NCI-H2107 (cell line): ENCODE results near the gene OXA1L.
"Not testable (repeated sequence)": the region's sequence is repeated elsewhere in the genome, so short reads cannot be mapped to it uniquely, and the experiment has no call there.

ENCODE experiments used
- DNase-seq: peaks from one replicate; lab custom pipeline; 2025; lab: John Stamatoyannopoulos, UW

OXA1L gene

DNA sequence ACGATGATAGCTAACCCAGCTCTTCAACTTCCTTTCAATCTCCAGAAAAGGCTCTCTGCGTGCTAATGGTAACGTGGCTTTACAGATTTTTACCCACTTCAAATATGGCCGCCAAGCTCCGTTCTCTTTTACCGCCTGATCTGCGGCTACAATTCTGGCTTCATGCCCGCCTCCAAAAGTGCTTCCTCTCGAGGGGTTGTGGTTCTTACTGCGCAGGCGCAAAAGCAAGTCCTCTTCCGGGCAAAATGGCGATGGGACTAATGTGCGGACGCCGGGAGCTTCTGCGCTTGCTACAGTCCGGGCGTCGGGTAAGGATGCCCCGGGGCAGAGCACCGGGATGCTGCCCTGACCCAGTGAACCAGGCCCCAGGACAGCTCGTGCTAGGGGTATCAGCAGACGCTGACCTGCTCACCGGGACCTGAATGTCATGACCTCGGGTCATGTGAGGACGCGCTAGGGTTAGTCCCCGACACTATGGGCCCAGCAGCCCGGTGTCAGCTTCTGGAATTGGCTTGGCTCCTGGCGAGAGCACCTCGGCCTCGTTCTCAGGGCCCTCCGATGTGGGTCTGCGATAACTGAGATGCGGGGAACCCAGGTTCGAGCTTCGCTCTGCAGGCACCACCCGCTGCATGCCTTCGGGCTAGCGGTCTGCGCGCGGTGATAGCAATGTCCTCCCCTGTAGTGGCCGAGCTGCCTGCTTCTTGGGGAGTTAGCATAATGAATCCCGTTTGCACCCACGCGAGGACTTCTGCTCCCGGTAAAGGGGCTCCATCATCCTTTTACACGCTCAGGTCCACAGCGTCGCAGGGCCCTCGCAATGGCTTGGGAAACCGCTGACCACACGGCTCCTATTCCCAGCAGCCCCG, at the start of gene OXA1L:
TSS of gene OXA1L (plus strand) at position 232 of the 866 bp plus-strand sequence. CDS start at position 246, 14 bp downstream.
- peak; percentile 99 for DNase-seq

DNA sequence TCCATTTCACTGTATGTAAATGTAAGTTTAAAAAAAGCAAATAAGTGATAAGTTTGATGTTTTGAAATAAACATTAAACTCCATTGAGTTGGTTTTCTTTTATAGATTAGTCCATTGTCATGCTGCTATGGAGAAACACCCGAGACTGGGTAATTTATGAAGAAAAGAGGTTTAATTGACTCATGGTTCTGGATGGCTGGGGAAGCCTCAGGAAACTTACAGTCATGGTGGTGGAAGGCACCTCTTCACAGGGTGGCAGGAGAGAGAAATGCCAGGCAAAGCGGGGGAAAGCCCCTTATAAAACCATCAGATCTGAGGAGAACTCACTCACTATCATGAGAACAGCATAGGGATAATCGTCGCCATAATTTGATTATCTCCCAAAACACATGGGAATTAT, 48.4 kb upstream of the OXA1L start:
- no peak for DNase-seq

DNA sequence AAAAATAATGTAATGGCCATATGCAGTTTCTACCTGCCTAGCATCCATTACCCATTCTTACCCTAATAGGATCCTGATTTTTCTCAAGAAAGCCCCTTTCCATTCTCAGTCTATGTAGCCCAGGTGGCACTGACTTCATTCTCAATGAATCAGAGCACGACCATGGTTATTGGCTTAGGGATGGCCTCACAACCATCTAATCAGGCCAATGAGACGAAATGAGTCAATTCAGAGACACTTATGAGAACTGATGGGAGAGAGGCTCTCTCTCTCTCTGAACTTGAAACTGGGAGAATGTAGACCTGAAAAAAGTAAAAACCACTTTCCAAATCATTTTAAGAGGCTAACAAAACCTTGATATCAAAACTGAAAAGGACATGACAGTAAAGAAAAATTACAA, 45.3 kb upstream of the OXA1L start:
- DNase-seq: no peak

DNA sequence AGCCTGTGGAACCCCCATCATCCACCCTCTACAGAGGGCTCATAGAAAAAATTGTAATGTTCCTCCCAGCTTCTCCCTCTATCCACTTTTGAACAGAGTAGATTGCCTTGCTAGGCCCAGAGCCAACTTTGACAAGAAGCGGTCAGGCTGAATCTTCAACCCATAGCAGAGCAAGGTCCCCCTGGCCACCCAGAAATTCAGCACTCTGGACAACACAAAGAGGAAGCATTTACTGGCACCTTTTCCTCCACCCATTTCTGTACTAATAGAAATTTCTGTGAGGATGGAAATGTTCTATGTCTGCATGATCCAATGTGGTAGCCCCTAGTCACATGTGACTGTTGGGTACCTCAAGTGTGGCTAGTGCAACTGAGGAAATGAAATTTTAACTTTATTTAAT, 42.7 kb upstream of the OXA1L start:
- no peak for DNase-seq

DNA sequence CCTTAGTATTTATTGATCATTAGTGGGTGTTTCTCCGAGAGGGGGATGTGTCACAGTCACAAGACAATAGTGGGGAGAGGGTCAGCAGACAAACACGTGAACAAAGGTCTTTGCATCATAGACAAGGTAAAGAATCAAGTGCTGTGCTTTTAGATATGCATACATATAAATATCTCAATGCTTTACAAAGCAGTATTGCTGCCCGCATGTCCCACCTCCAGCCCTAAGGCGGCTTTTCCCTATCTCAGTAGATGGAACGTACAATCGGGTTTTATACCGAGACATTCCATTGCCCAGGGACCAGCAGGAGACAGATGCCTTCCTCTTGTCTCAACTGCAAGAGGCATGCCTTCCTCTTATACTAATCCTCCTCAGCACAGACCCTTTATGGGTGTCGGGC, 41.6 kb upstream of the OXA1L start:
- DNase-seq: not testable (repeated sequence)

DNA sequence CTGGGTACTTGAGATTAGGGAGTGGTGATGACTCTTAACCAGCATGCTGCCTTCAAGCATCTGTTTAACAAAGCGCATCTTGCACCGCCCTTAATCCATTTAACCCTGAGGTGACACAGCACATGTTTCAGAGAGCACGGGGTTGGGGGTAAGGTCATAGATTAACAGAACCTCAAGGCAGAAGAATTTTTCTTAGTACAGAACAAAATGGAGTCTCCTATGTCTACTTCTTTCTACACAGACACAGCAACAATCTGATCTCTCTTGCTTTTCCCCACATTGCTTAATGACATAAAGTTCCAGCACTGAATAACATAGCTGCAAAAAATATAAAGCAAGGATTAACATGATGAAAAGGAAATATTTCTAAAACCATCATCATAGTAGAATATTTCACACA, 41.1 kb upstream of the OXA1L start:
- DNase-seq: not testable (repeated sequence)

DNA sequence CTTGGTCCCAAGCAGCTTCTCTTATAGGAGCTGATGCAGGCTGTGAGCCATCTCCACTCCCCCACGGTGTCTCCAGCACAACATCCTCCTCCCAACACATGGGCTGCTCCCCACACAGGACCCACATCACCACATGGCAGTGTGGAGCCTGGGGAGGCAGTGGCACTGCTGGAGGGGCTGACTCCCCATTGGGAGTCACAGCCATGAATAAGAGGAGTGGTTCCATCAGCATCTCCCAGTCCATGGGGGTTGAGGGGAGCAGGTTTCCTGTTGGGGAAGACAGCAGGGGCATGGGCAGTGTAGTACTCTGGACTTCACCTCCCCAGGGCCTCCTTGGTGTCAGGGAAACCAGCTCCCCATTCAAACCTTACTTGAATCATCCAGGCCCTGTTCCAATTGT, 40.5 kb upstream of the OXA1L start:
- no peak for DNase-seq

DNA sequence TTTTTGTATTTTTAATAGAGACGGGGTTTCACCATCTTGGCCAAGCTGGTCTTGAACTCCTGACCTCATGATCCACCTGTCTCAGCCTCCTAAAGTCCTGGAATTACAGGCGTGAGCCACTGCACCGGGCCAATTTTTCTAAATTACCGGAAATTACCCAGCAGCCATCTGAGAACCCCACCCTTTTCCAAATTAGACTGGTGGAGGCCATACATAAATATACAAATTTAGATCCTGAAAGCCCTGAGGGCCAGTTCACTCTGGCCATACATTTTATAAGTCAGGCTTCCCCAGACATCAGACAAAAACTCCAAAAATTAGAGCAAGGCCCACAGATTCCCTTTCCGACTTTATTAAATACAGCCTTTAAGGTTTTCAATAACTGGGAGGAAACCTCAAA, 34.4 kb upstream of the OXA1L start:
- not testable (repeated sequence) for DNase-seq

DNA sequence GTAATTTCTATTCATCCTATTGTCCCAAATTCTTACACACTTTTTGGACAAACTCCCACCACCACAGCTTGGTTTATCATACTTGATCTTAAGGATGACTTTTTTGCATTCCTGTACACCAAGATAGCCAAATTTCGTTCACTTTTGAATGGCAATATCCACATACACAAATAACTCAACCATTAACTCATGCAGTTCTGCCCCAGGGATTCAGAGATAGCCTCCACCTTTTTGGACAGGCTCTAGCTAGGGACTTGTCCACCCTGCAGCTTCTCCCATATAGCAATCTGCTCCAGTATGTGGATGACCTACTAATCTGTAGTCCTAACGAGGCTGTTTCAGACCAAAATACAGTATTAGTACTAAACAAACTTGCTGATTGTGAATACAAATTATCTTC, 32.7 kb upstream of the OXA1L start:
- no peak for DNase-seq

DNA sequence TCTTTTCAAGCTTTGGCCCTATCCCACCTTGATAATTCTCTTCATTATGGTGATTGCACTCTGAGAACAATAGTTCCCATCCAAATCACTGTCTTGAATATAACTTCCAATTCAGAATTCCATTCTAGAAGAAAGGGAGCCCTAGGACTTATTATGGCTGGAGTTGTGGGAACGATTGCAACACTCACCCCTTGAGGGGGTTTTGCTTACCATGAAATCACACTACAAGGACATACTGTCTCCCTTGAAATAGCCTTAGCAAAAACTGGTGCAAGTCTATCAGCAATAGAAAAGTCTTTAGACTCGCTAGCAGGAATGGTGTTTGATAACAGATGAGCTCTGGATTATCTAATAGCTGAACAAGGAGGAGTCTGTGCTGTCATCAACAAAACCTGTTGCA, 31.4 kb upstream of the OXA1L start:
- no peak for DNase-seq

DNA sequence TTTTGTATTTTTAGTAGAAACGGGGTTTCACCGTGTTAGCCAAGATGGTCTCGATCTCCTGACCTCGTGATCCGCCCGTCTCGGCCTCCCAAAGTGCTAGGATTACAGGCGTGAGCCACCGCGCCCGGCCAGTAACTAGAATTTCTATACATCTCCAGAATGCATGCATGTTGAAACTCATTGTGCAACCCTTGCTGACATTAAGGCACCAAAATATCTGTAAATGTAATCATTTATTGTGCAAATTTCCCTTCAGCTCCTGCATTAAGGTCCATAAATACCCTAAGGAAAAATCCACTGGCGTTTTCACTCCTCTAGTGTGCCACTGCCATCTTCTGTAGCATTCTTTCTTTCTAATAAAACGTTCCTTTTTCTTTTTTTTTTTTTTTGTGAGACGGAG, 30.1 kb upstream of the OXA1L start:
- DNase-seq: not testable (repeated sequence)

DNA sequence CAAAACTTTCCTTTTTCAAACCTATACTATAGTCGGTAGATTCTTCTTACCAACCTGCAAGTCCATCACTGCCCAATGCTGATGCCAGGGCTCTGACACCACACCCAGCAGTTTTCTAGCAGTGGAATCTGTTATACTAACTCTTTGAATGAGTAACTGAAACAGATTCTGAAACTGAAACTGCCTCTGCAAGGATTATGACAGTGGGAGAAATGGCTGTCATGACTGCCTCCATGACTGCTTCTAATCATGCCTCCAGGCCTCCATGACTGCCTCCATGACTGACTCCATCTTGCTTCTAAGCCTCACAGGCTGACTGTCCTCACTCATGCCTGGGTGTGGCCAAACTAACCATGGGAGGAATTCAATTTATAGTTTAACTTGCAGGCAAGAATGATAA, 29.4 kb upstream of the OXA1L start:
- no peak for DNase-seq

DNA sequence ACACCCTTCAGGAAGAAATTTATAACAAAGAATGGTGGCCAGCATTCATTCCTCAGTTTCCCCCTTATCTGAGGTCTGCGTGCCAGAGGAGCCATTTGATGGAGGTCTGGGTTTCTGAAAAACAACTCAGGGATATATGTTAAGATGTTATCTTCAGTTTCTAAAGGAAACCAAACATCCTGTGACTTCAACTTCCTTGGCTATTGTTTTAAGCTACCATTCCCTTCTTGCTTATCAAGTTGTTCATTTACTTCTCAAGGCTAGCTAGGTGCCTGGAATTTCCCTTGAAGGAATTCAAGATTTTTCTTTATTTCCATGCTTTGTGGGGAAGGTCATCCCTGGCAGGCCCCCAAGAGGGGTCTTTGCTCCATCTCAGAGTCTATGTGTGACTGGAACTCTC, 27.1 kb upstream of the OXA1L start:
- DNase-seq: no peak

DNA sequence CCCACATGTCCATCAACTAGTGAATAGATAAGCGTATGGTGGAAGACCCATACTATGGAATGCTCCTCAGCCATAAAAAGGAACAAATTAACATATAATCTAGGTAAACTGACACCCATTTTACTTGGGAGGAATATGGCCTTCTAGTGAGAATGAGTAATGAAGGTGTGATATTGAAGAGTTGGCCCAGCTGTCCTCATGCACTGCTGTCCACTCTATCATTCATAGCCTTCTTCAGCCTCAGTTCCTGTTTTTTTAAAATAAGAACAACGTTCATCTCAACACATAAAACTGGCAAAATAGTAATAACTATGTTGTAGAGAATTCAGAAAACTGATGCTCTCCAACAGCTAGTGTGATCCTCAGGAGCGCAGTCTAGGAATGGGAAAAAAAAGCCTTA, 26.5 kb upstream of the OXA1L start:
- no peak for DNase-seq

DNA sequence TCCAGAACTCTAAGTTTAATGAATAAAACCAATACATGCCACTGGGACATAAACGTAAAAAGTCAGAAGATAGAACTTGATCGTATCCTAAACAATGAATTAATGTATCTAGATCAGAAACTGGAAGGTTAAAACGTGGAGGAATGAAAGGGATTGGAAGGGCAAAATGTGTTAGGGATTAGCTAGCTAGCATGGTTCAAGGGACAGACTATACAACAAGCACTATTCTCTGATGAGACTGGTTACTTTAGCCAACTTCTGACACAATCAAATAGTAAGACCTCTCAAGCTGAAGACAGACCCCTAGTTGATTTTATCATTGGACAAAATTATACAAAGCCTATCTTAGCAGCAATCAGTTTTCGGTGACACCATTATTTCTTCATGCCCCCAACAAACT, 18.7 kb upstream of the OXA1L start:
- no peak for DNase-seq

DNA sequence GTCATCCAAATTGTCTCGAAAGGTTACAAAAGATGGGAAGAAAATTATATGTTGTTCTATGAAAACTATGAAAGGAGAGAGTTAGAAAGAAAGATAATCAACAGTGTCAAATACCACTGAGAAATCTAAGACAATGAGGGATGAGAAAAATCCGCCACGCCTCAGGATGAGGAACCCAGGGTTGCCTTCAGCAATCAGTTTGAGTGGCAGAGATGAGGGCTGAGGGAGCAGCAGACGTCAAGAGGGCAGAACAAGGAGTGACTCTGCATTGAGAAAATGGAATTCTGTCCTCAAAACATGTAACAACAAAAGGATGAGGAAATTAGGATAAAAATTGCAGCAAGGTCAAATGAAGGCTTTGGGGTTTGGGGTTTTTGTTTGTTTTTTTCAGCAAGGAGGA, 18.3 kb upstream of the OXA1L start:
- DNase-seq: no peak

DNA sequence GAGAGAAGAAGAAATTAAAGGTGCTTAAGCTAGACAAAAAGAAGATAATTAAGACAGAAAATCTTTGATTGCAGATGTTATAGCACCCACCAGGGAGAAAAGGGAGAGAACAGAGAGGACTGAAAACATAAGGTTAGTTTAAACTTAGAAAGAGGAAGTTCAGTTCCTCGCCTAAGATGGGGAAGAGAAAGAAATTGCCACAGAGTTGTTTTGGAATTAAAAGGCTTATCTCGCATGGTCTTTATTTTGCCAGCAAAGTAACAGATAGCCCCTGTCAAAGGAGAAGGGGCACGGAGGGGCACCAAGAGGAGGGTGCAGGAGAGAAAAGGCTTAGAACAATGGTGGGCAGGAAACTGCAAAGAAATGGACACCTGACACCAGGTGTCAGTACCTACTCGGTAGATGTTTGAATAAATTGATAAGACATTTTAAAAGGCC, 17.8 kb upstream of the OXA1L start:
- DNase-seq: no peak

DNA sequence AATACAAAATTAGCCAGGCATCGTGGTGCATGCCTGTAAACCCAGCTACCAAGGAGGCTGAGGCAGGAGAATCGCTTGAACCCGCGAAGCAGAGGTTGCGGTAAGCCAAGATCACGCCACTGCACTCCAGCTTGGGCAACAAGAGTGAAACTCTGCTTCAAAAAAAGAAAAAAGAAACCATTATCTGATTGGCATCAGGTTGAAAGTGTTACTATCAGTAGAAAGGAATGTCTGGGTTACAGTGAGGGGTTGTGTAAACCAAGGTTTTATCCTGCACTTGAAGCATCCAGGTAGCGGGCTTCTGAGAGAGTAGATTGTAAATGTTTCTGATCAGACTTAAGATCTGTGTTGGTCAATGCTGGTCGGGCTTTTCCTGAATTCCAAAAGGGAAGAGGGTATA, 14.1 kb upstream of the OXA1L start:
- no peak for DNase-seq

DNA sequence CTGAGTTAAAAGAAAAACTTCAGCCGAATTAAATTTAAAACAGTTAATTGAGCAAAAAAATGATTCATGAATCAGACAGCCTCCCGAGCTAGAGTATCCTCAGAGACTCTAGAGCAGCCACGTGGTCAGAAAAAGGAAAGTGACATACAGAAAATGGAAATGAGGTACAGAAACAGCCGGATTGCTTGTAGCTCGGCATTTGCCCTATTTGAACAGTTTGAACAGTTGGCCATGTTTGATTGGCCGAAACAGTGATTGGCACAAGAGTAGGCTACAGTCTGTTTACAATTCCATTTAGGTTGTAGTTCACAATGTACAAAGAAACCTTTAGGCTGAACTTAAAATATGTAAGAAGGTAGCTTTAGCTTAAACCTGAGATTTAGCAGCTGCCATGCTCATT, 12.9 kb upstream of the OXA1L start:
- DNase-seq: no peak

DNA sequence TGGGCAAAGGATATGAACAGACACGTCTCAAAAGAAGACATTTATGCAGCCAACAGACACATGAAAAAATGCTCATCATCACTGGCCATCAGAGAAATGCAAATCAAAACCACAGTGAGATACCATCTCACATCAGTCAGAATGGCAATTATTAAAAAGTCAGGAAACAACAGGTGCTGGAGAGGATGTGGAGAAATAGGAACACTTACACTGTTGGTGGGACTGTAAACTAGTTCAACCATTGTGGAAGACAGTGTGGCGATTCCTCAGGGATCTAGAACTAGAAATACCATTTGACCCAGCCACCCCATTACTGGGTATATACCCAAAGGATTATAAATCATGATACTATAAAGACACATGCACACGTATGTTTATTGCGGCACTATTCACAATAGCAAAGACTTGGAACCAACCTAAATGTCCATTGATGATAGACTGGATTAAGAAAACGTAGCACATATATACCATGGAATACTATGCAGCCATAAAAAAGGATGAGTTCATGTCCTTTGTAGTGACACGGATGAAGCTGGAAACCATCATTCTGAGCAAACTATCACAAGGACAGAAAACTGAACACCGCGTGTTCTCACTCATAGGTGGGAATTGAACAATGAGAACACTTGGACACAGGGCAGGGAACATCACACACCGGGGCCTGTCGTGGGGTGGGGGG, 8.4 kb upstream of the OXA1L start:
- not testable (repeated sequence) for DNase-seq

DNA sequence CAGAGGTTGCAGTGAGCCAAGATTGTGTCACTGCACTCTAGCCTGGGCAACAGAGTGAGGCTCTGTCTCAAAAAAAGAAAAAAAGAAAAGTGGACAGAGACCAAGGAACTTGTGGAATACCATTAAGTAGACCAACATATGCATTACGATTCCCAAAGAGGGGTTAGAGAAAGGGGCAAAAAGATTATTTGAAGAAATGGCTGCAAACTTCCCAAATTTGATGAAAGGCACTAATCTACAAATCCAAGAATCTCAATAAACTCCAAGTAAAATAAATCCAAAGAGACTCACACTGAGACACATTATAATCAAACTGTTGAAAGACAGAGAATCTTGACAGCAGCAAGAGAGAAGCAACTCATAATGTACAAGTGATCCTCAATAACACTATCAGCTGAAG, 4.8 kb upstream of the OXA1L start:
- no peak for DNase-seq

DNA sequence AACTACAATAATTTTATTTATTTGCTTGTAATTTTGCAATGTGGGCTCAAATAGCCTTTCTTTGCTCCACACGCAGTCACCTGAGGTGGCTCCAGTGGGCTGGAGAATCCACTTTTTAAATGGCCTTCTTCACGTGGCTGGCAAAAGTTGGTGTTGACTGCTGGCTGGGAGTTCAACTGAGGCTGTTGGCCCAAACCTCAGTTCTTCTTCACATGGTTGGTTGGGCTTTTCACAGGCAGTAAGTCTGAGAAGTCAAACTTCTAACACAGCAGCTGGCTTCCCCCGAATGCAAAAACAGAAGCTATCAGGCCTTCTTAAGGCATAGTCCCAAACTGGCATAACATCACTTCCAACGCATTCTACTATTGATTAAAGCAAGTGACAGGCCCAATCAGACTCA, 2.1 kb upstream of the OXA1L start:
- no peak for DNase-seq

DNA sequence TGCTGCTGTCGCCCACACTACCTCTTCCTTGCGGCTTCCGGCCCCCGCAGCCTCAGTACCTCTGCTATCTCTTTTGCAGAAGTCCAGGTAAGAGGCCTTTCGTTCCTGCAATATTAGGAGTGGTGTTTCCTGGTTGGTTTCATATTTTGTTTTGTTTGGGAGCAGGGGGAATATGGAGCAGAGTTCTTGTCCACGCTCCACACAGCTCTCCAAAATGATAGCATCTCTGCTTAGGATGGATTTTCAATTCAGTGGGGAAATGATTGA, 768 bp downstream of the OXA1L start:
- DNase-seq: peak; percentile 10

DNA sequence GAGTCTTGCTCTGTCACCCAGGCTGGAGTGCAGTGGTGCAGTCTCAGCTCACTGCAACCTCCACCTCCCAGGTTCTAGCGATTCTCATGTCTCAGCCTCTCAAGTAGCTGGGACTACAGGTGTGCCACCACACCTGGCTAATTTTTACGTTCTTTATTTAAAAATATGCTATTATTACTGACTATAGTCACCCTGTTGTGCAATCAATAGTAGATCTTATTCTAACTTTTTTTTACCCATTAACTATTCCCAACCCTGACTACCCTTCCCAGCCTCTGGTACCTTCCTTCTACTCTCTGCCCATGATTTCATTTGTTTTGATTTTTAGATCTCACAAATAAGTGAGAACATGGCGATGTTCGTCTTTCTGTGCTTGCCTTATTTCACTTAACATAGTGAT, 2.5 kb downstream of the OXA1L start:
- no peak for DNase-seq
